Breast epithelium (tissue), 4 donors: ENCODE measurements around the gene GYS1. TPM values are rescaled to one million over a fixed set of nuclear protein-coding genes. Genes with fewer than 3 reads are reported as not detected.
A peak's percentile ranks its signal among the peaks of the same experiment; 100 is the strongest.

Source experiments
- DNase-seq, 2 donors: peaks; one replicate each; pipeline ENCODE4 v3.0.0-alpha.2; 2019; ENCODE audit warnings: low spot score in 2 of 2
- H3K27ac ChIP-seq, 2 donors: fragments of 200-600 bp; sonication (generic) in 1 of 2; one replicate each; pipeline ENCODE4 v1.5.1; 2016 to 2019; ENCODE audit warnings: mild to moderate bottlenecking in 1 of 2
- H3K27me3 ChIP-seq, 2 donors: fragments of 200-600 bp; sonication (generic) in 1 of 2; one replicate each; pipeline versions ENCODE4 v1.5.1 to v1.6.0; 2017 to 2019; ENCODE audit warnings: control low read depth in 1 of 2, mild to moderate bottlenecking in 1 of 2
- H3K36me3 ChIP-seq: fragments of 200-600 bp; one replicate; pipeline ENCODE4 v1.5.1; 2019
- H3K4me1 ChIP-seq, 2 donors: fragments of 200-600 bp; sonication (generic); one replicate each; pipeline ENCODE4 v1.5.1; 2016 to 2019; ENCODE audit warnings: control low read depth in 1 of 2
- H3K4me3 ChIP-seq, 3 donors: fragments of 200-600 bp; sonication (generic); 1 replicate in 2 of 3; 2 replicates in 1 of 3; pipeline ENCODE4 v1.5.1; 2016 to 2019; ENCODE audit warnings: mild to moderate bottlenecking in 3 of 3, moderate library complexity in 2 of 3
- H3K9me3 ChIP-seq, 2 donors: fragments of 200-600 bp; sonication (generic) in 1 of 2; one replicate each; pipeline ENCODE4 v1.5.1; 2016 to 2019; ENCODE audit warnings: control low read depth in 1 of 2
- POLR2A ChIP-seq: fragments of 450-650 bp; IDR thresholded peaks from one replicate; pipeline ENCODE4 v1.6.1; 2016; ENCODE audit warnings: antibody characterized with exemption, mild to moderate bottlenecking, moderate library complexity
- POLR2AphosphoS5 ChIP-seq, 3 donors: sonication (generic); formaldehyde crosslinking; IDR thresholded peaks; one replicate each; pipeline ENCODE4 v1.6.1; 2017; ENCODE audit warnings: antibody characterized with exemption in 3 of 3
- intact Hi-C: fragments of 100-400 bp; cut with DNase I; formaldehyde crosslinking; loops from one replicate; pipeline ENCODE4 v1.15.1; 2023; ENCODE audit warnings: low total_unique reads
- total RNA-seq, 3 donors: library from RNA; depleted of rRNA; stranded (reverse); fragments of >200 nt; gene quantifications; one replicate each; pipeline ENCODE4 v1.1.0, GENCODE V29; 2016
- TF ChIP-seq, protein P1 (sequence below), 3 donors: fragments of 450-650 bp; IDR thresholded peaks; one replicate each; pipeline ENCODE4 v1.5.1; 2016 to 2017; ENCODE audit warnings: antibody characterized with exemption in 3 of 3, mild to moderate bottlenecking in 3 of 3, moderate library complexity in 3 of 3

GYS1 gene
- total RNA-seq, 3 donors from 2014 or later = 24.0 to 26.4 (median 24.6) TPM

DNA sequence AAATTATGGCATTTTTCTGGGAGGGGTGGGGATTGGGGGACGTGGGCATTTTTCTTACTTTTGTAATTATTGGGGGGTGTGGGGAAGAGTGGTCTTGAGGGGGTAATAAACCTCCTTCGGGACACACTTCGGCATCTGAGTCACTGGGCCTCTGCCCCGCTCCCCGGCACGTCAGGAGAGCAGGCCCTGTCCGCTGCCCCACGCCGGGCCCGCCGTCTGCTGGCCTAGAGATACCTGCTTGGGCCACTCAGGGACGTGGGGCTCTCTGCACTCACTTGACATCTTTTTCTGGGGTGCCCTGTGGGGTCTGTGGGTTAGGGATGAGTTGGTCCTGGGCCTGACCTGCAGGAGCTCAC is 31.5 kb downstream of the GYS1 start:
- H3K27ac ChIP-seq = peak overlapping the region in 1 of 2 donors; percentile 93
- H3K4me1 ChIP-seq = peaks cover 0 to 6% of the 10 kb centered on the region in 2 donors
- intact Hi-C loops = no loop called here
- no peaks in the 10 kb centered on the region for H3K36me3 ChIP-seq
- H3K27me3 ChIP-seq = no peaks in the 10 kb centered on the region
- H3K9me3 ChIP-seq = no peaks in the 10 kb centered on the region
- H3K4me3 ChIP-seq = no peak overlapping the region
- TF ChIP-seq POLR2A (no peak), POLR2AphosphoS5 (IDR thresholded peaks at IDR 0.05) (no peak)
- TF ChIP-seq, protein P1, sequence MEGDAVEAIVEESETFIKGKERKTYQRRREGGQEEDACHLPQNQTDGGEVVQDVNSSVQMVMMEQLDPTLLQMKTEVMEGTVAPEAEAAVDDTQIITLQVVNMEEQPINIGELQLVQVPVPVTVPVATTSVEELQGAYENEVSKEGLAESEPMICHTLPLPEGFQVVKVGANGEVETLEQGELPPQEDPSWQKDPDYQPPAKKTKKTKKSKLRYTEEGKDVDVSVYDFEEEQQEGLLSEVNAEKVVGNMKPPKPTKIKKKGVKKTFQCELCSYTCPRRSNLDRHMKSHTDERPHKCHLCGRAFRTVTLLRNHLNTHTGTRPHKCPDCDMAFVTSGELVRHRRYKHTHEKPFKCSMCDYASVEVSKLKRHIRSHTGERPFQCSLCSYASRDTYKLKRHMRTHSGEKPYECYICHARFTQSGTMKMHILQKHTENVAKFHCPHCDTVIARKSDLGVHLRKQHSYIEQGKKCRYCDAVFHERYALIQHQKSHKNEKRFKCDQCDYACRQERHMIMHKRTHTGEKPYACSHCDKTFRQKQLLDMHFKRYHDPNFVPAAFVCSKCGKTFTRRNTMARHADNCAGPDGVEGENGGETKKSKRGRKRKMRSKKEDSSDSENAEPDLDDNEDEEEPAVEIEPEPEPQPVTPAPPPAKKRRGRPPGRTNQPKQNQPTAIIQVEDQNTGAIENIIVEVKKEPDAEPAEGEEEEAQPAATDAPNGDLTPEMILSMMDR (IDR thresholded peaks at IDR 0.05) = no peak
- no peak for DNase-seq

DNA sequence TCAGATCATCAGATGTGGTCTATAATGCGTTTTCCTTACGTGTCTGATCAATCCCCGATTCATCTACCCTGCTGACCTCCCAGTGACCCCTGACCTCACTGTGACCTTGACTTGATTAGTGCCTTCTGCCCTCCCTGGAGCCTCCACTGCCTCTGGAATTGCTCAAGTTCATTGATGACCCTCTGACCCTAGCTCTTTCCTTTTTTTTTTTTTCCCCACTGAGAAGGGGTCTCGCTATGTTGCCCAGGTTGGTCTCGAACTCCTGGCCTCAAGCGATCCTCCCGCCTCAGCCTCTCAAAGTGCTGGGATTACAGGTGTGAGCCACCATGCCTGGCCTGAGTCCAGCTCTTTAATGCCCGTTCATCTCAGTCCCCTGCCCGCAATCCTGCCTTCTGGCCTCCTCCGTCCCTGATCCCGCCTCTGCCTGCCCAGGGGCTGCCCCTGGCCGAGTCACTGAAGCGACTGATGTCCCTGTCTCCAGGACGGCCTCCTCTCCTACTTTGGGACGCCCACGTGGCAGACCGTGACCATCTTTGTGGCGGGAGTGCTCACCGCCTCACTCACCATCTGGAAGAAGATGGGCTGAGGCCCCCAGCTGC is 32.0 kb downstream of the GYS1 start:
- no peaks in the 10 kb centered on the region for H3K27me3 ChIP-seq
- H3K27ac ChIP-seq = peak overlapping the region; percentile 8 to 93
- TF ChIP-seq POLR2AphosphoS5 (IDR thresholded peaks at IDR 0.05) (no peak), POLR2A (no peak)
- TF ChIP-seq, protein P1 (IDR thresholded peaks at IDR 0.05) = no peak
- peaks cover 0 to 1% of the 10 kb centered on the region in 2 donors for H3K4me1 ChIP-seq
- H3K9me3 ChIP-seq = no peaks in the 10 kb centered on the region
- intact Hi-C loops = no loop called here
- no peak overlapping the region for H3K4me3 ChIP-seq
- no peaks in the 10 kb centered on the region for H3K36me3 ChIP-seq
- no peak for DNase-seq

GRCh38 chr19:48959341-48960239 is 33.5 kb downstream of the GYS1 start:
- no peaks in the 10 kb centered on the region for H3K27me3 ChIP-seq
- no peak overlapping the region for H3K27ac ChIP-seq

GRCh38 chr19:48958006-48958405 is 35.1 kb downstream of the GYS1 start:
- H3K4me3 ChIP-seq = no peak overlapping the region
- no peak for DNase-seq
- no peaks in the 10 kb centered on the region for H3K36me3 ChIP-seq
- no peak overlapping the region for H3K27ac ChIP-seq
- TF ChIP-seq, protein P1 (IDR thresholded peaks at IDR 0.05) = no peak
- TF ChIP-seq POLR2AphosphoS5 (IDR thresholded peaks at IDR 0.05) = no peak
- no peak for TF ChIP-seq POLR2A
- no peaks in the 10 kb centered on the region for H3K27me3 ChIP-seq
- H3K4me1 ChIP-seq = peaks cover 0 to 9% of the 10 kb centered on the region in 2 donors
- H3K9me3 ChIP-seq = no peaks in the 10 kb centered on the region
- intact Hi-C loops = no loop called here

More at GRCh38 chr19:48959341-48960239, 33.5 kb downstream of the GYS1 start:
- Histone ChIP-seq H3K9me3 (no peaks in the 10 kb centered on the region), H3K4me3 (no peak overlapping the region), H3K36me3 (no peaks in the 10 kb centered on the region), H3K4me1 (peaks cover 0 to 9% of the 10 kb centered on the region in 2 donors)
- intact Hi-C loops = no loop called here
- DNase-seq = no peak
- TF ChIP-seq POLR2A = no peak
- no peak for TF ChIP-seq POLR2AphosphoS5 (IDR thresholded peaks at IDR 0.05)
- TF ChIP-seq, protein P1 (IDR thresholded peaks at IDR 0.05) = no peak
